Omental fat pad (tissue), 4 donors: ENCODE results near the gene CS. TPM values are rescaled to one million over a fixed set of nuclear protein-coding genes. Genes with fewer than 3 reads are reported as not detected.

Experiments used
- ATAC-seq: fragments of 150-250 bp; one replicate; pipeline ENCODE4 v1.9.1; 2016; ENCODE audit warnings: mild to moderate bottlenecking, moderate library complexity; ENCODE audit not compliant: low FRiP score
- DNase-seq: peaks from one replicate; pipeline ENCODE4 v3.0.0-alpha.2; 2019; ENCODE audit warnings: low spot score
- total RNA-seq, 4 donors: library from RNA; depleted of rRNA; stranded (reverse); fragments of >200 nt; gene quantifications; one replicate each; pipeline ENCODE4 v1.1.0, GENCODE V29; 2016
- TF ChIP-seq, protein P1 (sequence below), 3 donors: fragments of 450-650 bp; IDR thresholded peaks; one replicate each; pipeline ENCODE4 v1.5.1; 2016 to 2017; ENCODE audit warnings: antibody characterized with exemption in 3 of 3, mild to moderate bottlenecking in 3 of 3, moderate library complexity in 2 of 3

Gene CS
- total RNA-seq, 4 donors from 2014 or later, result 143 to 210 (median 194) TPM

DNA sequence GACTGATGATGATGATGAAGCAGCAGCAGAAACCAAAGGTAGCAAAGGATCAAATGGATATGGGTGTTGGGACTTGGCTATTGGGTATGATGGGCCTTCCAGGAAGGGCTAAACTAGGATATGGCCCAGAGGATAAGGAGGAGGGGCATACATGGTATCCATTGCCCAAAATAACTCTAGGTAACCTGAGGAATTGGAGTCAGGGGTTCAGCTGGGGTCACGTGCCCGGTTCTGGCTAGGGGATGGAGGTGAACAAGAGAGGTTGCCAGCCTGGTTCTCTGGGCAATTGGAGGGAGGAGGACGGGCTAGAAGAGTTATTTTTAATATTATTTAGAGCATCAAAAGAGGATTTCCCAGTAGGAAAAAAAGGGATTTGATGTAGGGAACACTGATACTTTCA lies 39.2 kb downstream of the CS start:
- DNase-seq (no peak), ATAC-seq (no peak)

GRCh38 chr12:56260380-56260779 lies 39.8 kb downstream of the CS start:
- TF ChIP-seq, protein P1, sequence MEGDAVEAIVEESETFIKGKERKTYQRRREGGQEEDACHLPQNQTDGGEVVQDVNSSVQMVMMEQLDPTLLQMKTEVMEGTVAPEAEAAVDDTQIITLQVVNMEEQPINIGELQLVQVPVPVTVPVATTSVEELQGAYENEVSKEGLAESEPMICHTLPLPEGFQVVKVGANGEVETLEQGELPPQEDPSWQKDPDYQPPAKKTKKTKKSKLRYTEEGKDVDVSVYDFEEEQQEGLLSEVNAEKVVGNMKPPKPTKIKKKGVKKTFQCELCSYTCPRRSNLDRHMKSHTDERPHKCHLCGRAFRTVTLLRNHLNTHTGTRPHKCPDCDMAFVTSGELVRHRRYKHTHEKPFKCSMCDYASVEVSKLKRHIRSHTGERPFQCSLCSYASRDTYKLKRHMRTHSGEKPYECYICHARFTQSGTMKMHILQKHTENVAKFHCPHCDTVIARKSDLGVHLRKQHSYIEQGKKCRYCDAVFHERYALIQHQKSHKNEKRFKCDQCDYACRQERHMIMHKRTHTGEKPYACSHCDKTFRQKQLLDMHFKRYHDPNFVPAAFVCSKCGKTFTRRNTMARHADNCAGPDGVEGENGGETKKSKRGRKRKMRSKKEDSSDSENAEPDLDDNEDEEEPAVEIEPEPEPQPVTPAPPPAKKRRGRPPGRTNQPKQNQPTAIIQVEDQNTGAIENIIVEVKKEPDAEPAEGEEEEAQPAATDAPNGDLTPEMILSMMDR (IDR thresholded peaks at IDR 0.05), result no peak
- no peak for ATAC-seq
- DNase-seq, result no peak

More for the DNA sequence above, 39.2 kb downstream of the CS start:
- TF ChIP-seq, protein P1 (IDR thresholded peaks at IDR 0.05), result no peak

DNA sequence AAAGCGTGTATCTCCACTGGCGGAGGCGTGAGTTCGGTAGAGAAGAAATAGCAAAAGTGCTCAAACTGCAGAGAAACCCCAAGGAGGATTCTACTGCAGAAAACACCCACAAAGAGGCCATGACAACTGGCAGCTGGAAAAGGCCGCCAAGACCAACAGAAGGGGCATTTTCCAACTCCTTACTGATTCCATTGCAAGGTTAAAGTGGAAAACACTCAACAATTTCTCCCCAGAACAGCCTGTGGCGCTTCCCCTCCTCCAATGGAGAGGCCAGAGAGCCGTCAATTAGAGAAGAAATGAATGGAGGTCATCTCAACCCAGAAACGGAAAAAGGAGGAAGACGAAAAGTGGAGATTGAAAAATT lies 41.3 kb downstream of the CS start:
- TF ChIP-seq, protein P1 (IDR thresholded peaks at IDR 0.05), result no peak
- DNase-seq (no peak), ATAC-seq (no peak)

DNA sequence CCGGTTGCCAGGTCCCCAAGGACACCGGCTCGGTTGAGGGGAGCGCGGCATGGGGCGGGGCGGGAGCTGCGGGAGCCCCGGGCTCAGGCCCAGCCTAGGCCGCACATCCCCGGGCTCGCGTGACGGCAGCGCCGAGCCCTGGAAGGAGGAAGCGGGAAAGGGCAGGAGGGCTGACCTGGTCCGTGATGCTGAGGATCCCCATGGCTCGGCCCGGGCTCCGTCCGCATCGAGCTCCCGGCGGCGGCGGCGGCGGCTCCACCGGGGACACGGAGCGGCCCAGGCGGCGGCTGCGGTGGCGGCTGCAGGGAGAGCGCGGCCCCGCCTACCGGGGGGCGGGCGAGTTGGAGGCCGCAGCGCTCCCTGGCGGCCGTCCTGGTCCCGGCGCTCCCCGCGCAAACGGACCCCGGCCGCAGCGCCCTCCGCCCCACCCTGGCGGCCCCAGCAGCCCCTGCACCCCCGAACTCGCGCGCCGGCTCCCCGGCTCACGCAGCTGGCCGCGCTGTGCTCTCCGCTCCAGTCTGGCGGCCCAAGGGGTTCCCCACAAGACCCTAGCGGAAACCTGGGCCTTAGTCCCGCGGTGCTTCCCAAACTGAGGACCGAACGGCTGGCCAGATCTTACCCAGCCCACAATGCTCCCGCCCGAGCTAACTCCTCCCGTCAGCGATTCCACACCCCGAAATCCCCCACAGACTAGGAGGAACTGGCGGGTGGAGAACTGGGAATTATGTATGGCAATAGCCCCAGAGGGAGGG lies 41.9 kb downstream of the CS start, which contains the start of gene ANKRD52:
Gene ANKRD52 (minus strand): TSS at position 317 of the 752 bp plus-strand sequence. CDS start 115 bp downstream, at position 202.
- TF ChIP-seq, protein P1 (IDR thresholded peaks at IDR 0.05), result peak in 1 of 3 donors; percentile 78
- DNase-seq, result peak; percentile 37
- ATAC-seq, result peak; percentile 96

DNA sequence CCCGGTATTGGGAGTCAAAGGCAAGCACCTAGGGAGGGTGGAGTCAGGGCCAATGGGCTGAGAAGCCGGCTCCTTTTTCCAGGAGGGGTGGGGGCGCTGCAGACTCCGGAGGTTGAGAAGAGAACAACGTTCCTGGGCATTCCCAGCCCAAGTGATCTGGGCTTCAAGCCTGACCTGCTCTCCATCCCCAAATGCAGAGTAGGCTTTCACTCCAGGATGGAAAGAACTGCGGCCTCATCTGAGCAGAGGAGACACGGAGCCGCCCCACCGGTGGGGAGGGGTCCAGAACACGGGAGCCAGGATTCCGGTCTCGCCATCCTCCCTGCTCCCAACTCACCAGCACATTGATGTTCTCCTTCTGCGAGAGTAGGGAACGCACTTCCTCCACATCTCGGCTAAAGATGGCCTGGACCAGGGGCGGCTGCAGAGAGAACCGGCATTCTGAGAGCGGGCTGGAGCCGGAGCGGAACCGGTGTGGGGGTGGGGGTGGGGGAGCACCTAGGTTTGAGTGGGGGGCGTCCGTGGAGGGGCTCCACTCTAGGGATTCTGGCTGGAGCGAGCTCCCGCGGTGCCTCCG lies 42.6 kb downstream of the CS start:
- TF ChIP-seq, protein P1 (IDR thresholded peaks at IDR 0.05), result no peak
- ATAC-seq, result no peak
- DNase-seq, result no peak

DNA sequence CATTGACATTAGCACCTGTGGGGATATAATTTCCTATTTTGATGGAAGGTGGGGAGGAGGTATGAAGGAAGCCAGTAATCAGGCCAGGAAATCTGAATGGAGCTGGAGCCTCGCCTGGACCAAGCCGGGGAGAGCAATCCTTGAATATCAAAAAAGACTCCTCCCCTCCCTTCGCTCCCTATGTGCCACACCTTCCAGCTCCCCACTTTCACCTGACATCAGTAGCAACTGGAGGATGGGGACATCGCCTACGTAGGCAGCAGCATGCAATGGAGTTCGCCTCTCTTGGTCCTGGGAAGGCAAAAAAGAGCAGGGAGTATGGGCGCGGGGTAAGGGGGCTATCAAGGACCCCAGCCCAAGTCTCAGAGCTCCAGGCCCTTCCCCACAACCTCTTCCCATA lies 43.1 kb downstream of the CS start:
- ATAC-seq (no peak), DNase-seq (no peak)
- TF ChIP-seq, protein P1 (IDR thresholded peaks at IDR 0.05), result no peak
